ENCODE data around the gene NF1. TPM values are rescaled to one million over a fixed set of nuclear protein-coding genes. Genes with fewer than 3 reads are reported as not detected.
A peak's percentile ranks its signal among the peaks of the same experiment; 100 is the strongest.

Gene NF1
- polyA plus RNA-seq, 3 donors from 2014 or later: 2.1 to 4.7 (median 3.5) TPM

GRCh38 chr17:31200287-31200686 lies 105.5 kb downstream of the NF1 start:
- Mint-ChIP-seq H3K36me3 (peaks cover 0 to 13% (median 4%) of the 10 kb centered on the region in 3 donors), H3K27ac (no peak overlapping the region), H3K4me3 (no peak overlapping the region), H3K27me3 (ENCODE audit: low read depth in 3 of 3) (no peaks in the 10 kb centered on the region), H3K4me1 (peaks cover 8% of the 10 kb centered on the region in 2 donors), H3K9me3 (no peaks in the 10 kb centered on the region)
- DNase-seq: no peak

- Mint-ChIP-seq H3K9me3 (no peaks in the 10 kb centered on the region), H3K27ac (no peak overlapping the region), H3K4me3 (no peak overlapping the region), H3K4me1 (peaks cover 8% of the 10 kb centered on the region in 2 donors), H3K27me3 (ENCODE audit: low read depth in 3 of 3) (no peaks in the 10 kb centered on the region), H3K36me3 (peaks cover 3 to 21% (median 7%) of the 10 kb centered on the region in 3 donors)
- no peak for DNase-seq
These were observed 108.2 kb downstream of the NF1 start for GRCh38 chr17:31202968-31203367.

GRCh38 chr17:31211352-31212012 lies 116.7 kb downstream of the NF1 start:
- Mint-ChIP-seq H3K27me3 (ENCODE audit: low read depth in 3 of 3) (no peaks in the 10 kb centered on the region), H3K36me3 (peaks cover 3 to 14% (median 3%) of the 10 kb centered on the region in 3 donors), H3K9me3 (no peaks in the 10 kb centered on the region), H3K4me1 (no peaks in the 10 kb centered on the region), H3K27ac (no peak overlapping the region), H3K4me3 (no peak overlapping the region)
- no peak for DNase-seq

- no peaks in the 10 kb centered on the region for H3K4me1 Mint-ChIP-seq
- H3K4me3 Mint-ChIP-seq: no peak overlapping the region
- H3K27ac Mint-ChIP-seq: no peak overlapping the region
- DNase-seq: peak; percentile 24 to 41 (median 29)
- H3K9me3 Mint-ChIP-seq: no peaks in the 10 kb centered on the region
- peaks cover 0 to 2% (median 0%) of the 10 kb centered on the region in 3 donors for H3K27me3 Mint-ChIP-seq (ENCODE audit: low read depth in 3 of 3)
- H3K36me3 Mint-ChIP-seq: peaks cover 0 to 21% (median 4%) of the 10 kb centered on the region in 3 donors
These were observed 121.4 kb downstream of the NF1 start for GRCh38 chr17:31216031-31216751.

GRCh38 chr17:31224366-31224765 lies 129.6 kb downstream of the NF1 start:
- Mint-ChIP-seq H3K4me3 (no peak overlapping the region), H3K27me3 (ENCODE audit: low read depth in 3 of 3) (peaks cover 0 to 2% (median 0%) of the 10 kb centered on the region in 3 donors), H3K27ac (no peak overlapping the region), H3K9me3 (no peaks in the 10 kb centered on the region), H3K4me1 (peaks cover 12 to 13% of the 10 kb centered on the region in 2 donors), H3K36me3 (peaks cover 3 to 24% (median 5%) of the 10 kb centered on the region in 3 donors)
- no peak for DNase-seq

GRCh38 chr17:31225831-31226230 lies 131.1 kb downstream of the NF1 start:
- Mint-ChIP-seq H3K36me3 (peaks cover 3 to 30% (median 10%) of the 10 kb centered on the region in 3 donors), H3K27me3 (ENCODE audit: low read depth in 3 of 3) (peaks cover 0 to 2% (median 0%) of the 10 kb centered on the region in 3 donors), H3K27ac (peak overlapping the region in 1 of 6 donors; percentile 21), H3K9me3 (no peaks in the 10 kb centered on the region), H3K4me3 (no peak overlapping the region), H3K4me1 (peaks cover 12 to 13% of the 10 kb centered on the region in 2 donors)
- DNase-seq: no peak

GRCh38 chr17:31226373-31226772 lies 131.6 kb downstream of the NF1 start:
- H3K9me3 Mint-ChIP-seq: no peaks in the 10 kb centered on the region
- H3K27me3 Mint-ChIP-seq (ENCODE audit: low read depth in 3 of 3): no peaks in the 10 kb centered on the region
- peaks cover 3 to 30% (median 10%) of the 10 kb centered on the region in 3 donors for H3K36me3 Mint-ChIP-seq
- H3K4me1 Mint-ChIP-seq: peaks cover 12 to 13% of the 10 kb centered on the region in 2 donors
- peak; percentile 6 to 21 (median 20) for DNase-seq
- peak overlapping the region in 3 of 6 donors; percentile 21 to 39 (median 31) for H3K27ac Mint-ChIP-seq
- peak overlapping the region; percentile 17 to 52 (median 25) for H3K4me3 Mint-ChIP-seq

GRCh38 chr17:31226950-31227349 lies 132.2 kb downstream of the NF1 start:
- Mint-ChIP-seq H3K27ac (no peak overlapping the region), H3K4me3 (no peak overlapping the region), H3K27me3 (ENCODE audit: low read depth in 3 of 3) (no peaks in the 10 kb centered on the region), H3K36me3 (peaks cover 8 to 34% (median 10%) of the 10 kb centered on the region in 3 donors), H3K9me3 (no peaks in the 10 kb centered on the region), H3K4me1 (peaks cover 12 to 13% of the 10 kb centered on the region in 2 donors)
- no peak for DNase-seq

- H3K27ac Mint-ChIP-seq: peak overlapping the region in 1 of 6 donors; percentile 3
- no peak overlapping the region for H3K4me3 Mint-ChIP-seq
- no peaks in the 10 kb centered on the region for H3K27me3 Mint-ChIP-seq (ENCODE audit: low read depth in 3 of 3)
These were observed 137.1 kb downstream of the NF1 start for GRCh38 chr17:31231852-31232251.

GRCh38 chr17:31235110-31235509 lies 140.3 kb downstream of the NF1 start:
- H3K9me3 Mint-ChIP-seq: no peaks in the 10 kb centered on the region
- no peaks in the 10 kb centered on the region for H3K4me1 Mint-ChIP-seq
- H3K27ac Mint-ChIP-seq: no peak overlapping the region
- no peaks in the 10 kb centered on the region for H3K27me3 Mint-ChIP-seq (ENCODE audit: low read depth in 3 of 3)
- no peak for DNase-seq
- H3K36me3 Mint-ChIP-seq: peaks cover 15 to 58% (median 17%) of the 10 kb centered on the region in 3 donors
- no peak overlapping the region for H3K4me3 Mint-ChIP-seq

More at GRCh38 chr17:31231852-31232251, 137.1 kb downstream of the NF1 start:
- H3K9me3 Mint-ChIP-seq: no peaks in the 10 kb centered on the region
- DNase-seq: no peak
- peaks cover 2% of the 10 kb centered on the region in 2 donors for H3K4me1 Mint-ChIP-seq
- peaks cover 18 to 62% (median 24%) of the 10 kb centered on the region in 3 donors for H3K36me3 Mint-ChIP-seq

- DNase-seq: no peak
- Mint-ChIP-seq H3K36me3 (peaks cover 16 to 51% (median 23%) of the 10 kb centered on the region in 3 donors), H3K9me3 (no peaks in the 10 kb centered on the region), H3K27me3 (ENCODE audit: low read depth in 3 of 3) (no peaks in the 10 kb centered on the region), H3K4me3 (no peak overlapping the region), H3K4me1 (peaks cover 1% of the 10 kb centered on the region in 2 donors), H3K27ac (no peak overlapping the region)
These were observed 141.4 kb downstream of the NF1 start for GRCh38 chr17:31236137-31236536.

GRCh38 chr17:31236712-31237111 lies 141.9 kb downstream of the NF1 start:
- Mint-ChIP-seq H3K4me3 (no peak overlapping the region), H3K36me3 (peaks cover 19 to 51% (median 29%) of the 10 kb centered on the region in 3 donors), H3K9me3 (no peaks in the 10 kb centered on the region), H3K4me1 (peaks cover 7% of the 10 kb centered on the region in 2 donors), H3K27ac (no peak overlapping the region), H3K27me3 (ENCODE audit: low read depth in 3 of 3) (no peaks in the 10 kb centered on the region)
- no peak for DNase-seq

GRCh38 chr17:31241116-31241515 lies 146.3 kb downstream of the NF1 start:
- DNase-seq: no peak
- Mint-ChIP-seq H3K4me1 (peaks cover 8% of the 10 kb centered on the region in 2 donors), H3K36me3 (peaks cover 12 to 50% (median 28%) of the 10 kb centered on the region in 3 donors), H3K27me3 (ENCODE audit: low read depth in 3 of 3) (peaks cover 0 to 2% (median 0%) of the 10 kb centered on the region in 3 donors), H3K4me3 (no peak overlapping the region), H3K9me3 (no peaks in the 10 kb centered on the region), H3K27ac (no peak overlapping the region)
